Measurements from ENCODE around the gene C6orf118.

Gene C6orf118

DNA sequence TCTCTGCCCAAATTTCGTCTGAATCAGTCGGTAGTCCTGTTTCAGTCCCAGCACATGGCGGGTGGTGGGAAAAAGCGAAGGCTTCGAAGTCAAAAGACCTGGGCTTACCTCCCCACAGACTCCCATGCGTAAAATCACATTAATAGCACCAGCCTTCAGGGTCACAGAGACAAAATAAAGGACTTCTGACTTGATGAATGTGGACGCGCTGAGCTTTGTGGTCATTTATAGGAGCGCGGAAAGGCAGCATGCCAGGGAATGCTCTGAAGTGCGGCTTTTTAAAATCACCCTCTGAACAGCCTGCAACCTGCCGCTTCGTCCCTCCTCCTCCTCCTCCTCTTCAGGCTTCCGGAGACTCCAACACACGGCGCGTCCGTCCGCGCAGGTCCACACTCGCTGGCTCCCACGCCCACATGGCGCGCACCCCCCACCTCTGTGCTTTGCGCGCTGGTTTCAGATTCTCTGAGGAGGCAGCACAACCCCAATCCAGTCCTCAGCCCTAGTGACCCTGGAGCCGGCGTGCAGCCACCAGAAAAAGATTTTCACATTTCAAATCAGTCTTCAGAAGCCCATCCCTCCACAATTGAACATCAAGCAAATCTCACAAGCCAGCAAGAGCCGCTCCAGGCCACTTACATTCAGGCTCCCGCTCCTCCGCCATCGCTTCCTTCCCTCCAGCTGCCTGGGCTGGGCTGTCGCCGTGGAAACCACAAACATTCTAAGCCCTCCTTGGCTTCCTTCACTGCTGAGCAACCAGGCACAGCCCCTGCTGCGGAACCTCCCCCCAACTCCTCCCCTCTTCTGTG is at the start of gene C6orf118:
Gene C6orf118, minus strand, starts transcription at position 680 of the 806 bp plus-strand sequence. Its CDS starts 19 bp downstream, at position 661.
- no peak for DNase-seq (ENCODE audit: low read depth in 1 of 2, low spot score in 1 of 2)

- no peak for DNase-seq (ENCODE audit: low read depth in 1 of 2, low spot score in 1 of 2)
Observed at GRCh38 chr6:165345700-165346099, 36.3 kb upstream of the C6orf118 start.

DNA sequence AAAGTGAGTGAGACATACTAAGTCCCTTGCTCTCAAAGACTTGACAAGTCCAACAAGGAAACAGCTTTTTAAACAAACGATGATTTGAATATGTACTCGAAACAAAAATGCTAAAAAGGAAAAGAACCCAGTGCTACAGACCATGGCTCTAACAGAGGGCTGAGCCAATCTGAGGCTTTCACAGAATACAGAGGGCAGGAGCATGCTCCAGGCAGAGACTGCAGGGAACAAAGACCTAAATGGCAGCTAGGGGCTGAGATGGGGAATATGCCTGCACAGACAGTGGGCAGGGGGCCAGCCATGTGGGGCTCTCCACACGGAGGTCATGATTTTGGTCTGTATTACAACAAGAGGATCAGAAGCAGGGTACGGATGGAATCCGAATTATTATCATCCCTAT is 31.1 kb upstream of the C6orf118 start:
- no peak for DNase-seq (ENCODE audit: low read depth in 1 of 2, low spot score in 1 of 2)

DNA sequence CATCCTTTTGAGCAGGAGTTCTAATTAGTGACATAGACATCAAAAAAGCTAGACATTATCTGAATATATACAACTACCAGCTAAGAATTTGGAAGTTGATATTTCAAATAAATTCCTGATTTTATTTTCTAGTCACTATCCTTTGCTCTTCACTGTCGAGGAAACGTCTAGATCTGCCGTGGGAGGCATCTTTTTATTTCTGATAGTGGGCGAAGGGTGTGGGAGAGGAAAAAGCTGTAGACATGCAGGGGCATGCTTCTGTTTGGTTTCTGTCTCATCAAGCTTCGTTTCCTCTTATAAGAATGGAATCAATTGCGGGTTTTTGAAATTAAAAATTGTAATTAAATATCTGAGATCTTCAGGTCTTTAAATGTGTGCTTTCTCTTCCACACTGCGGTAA is 16.2 kb upstream of the C6orf118 start:
- DNase-seq (ENCODE audit: low read depth in 1 of 2, low spot score in 1 of 2): no peak

GRCh38 chr6:165321555-165322145 is 12.2 kb upstream of the C6orf118 start:
- DNase-seq (ENCODE audit: low read depth in 1 of 2, low spot score in 1 of 2): no peak

GRCh38 chr6:165321150-165321549 is 11.7 kb upstream of the C6orf118 start:
- DNase-seq (ENCODE audit: low read depth in 1 of 2, low spot score in 1 of 2): no peak

- DNase-seq (ENCODE audit: low read depth in 1 of 2, low spot score in 1 of 2): no peak
Observed at GRCh38 chr6:165317723-165318122, 8.3 kb upstream of the C6orf118 start.

DNA sequence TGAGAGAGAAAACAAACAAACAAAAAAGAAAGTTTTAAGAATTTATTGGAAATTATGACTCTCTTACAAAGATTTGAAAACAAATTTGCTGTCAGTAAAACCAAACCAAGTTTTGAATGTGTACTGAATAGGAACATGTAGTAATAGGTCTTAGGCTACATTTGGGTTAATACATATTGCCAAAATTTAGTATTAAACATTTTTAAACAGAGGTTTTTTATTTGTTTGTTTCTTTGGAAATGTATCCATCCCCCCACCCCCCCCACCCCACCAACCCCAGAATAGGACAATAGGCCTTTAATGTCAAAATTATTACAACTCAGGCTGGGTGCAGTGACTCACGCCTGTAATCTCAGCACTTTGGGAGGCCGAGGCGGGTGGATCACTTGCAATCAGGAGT is 2.5 kb downstream of the C6orf118 start:
- no peak for DNase-seq (ENCODE audit: low read depth in 1 of 2, low spot score in 1 of 2)

GRCh38 chr6:165301372-165302246 is 7.8 kb downstream of the C6orf118 start:
- DNase-seq (ENCODE audit: low read depth in 1 of 2, low spot score in 1 of 2): no peak

DNA sequence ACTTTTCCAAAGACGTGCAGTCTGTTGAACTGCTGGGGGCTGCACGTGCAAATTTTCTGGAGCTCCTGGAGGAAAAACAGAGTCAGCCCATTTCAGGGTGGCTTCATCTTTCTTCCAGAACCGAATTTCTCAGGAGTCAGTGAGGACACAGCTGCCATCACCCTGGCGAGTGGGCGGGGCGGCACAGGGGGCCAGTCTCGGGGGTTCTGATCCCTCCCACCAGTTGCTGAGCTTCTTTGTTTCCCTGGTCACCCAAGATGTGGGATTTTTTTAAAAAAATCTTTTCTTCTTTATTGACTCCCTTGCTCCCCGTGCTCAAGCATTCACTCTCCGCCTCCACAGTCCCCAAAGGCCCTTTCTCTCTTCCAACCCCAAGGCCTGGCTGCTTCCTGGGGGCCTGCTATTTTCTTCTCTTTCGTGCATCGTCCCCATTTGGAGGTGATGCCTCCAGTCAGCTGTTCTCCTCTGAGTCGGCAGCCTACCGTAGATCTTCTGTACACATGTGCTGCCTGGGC is 8.9 kb downstream of the C6orf118 start:
- no peak for DNase-seq (ENCODE audit: low read depth in 1 of 2, low spot score in 1 of 2)

- no peak for DNase-seq (ENCODE audit: low read depth in 1 of 2, low spot score in 1 of 2)
Observed at GRCh38 chr6:165298875-165299274, 10.5 kb downstream of the C6orf118 start.

GRCh38 chr6:165298402-165298801 is 11.0 kb downstream of the C6orf118 start:
- no peak for DNase-seq (ENCODE audit: low read depth in 1 of 2, low spot score in 1 of 2)

- no peak for DNase-seq (ENCODE audit: low read depth in 1 of 2, low spot score in 1 of 2)
Observed at GRCh38 chr6:165292657-165293056, 16.7 kb downstream of the C6orf118 start.

- no peak for DNase-seq (ENCODE audit: low read depth in 1 of 2, low spot score in 1 of 2)
Observed at GRCh38 chr6:165274611-165275010, 34.8 kb downstream of the C6orf118 start.

DNA sequence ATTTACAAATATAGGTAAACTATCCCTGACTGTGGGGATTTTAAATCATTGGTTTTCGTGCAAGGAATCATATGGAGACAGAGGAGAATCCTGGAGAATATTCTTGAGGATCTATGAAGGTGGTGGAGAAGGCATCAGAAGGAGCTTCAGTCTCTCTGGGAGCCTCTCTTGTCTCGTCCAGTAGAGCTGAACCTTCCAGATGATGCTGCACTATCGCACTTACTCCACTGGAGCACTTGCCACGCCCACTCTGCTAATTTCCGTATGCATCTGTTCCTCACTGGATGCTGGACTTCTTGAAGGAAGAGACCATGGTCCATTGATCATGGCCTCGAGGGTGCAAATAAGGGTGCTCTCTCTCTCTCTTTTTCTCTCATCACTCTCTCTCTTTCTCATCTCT is 36.8 kb downstream of the C6orf118 start:
- DNase-seq (ENCODE audit: low read depth in 1 of 2, low spot score in 1 of 2): no peak

DNA sequence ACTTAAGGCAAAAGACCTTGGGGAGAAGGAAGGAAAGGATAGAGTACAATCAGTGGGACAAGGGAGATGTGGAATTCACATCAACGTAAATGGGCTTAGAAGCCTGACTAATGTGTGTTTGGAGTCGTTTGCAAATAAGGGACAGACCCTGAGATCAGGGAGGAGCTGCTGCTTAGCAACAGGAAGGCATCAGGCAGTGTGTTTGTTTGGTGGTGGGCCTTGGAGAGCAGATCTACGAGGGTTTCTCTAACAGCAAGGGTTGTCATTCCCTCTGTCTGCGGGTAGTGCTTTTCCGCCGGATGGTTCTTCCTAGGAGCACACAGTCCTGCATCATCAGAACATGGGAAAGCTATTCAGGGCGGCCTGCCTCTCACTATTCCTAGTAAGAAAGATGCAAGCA is 40.4 kb downstream of the C6orf118 start:
- no peak for DNase-seq (ENCODE audit: low read depth in 1 of 2, low spot score in 1 of 2)

DNA sequence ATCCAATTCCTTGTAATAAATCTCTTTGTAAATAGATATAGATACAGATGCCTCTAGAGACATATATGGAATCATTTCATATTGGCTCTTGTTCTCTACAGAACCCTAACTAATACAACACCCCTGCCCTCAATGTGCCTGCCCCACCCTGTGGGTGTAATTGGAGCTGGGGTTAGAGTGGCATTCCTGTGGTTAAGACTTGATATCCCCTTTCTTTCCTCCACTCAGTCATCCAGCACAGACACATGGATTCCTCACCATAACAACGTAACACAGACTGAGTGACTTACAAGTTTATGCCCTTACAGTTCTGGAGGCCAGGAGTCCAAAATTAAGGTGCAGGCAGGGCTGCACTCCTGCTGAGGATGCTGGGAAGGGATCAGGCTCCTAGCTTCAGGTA is 42.8 kb downstream of the C6orf118 start:
- DNase-seq (ENCODE audit: low read depth in 1 of 2, low spot score in 1 of 2): no peak

GRCh38 chr6:165266191-165266590 is 43.2 kb downstream of the C6orf118 start:
- no peak for DNase-seq (ENCODE audit: low read depth in 1 of 2, low spot score in 1 of 2)

DNA sequence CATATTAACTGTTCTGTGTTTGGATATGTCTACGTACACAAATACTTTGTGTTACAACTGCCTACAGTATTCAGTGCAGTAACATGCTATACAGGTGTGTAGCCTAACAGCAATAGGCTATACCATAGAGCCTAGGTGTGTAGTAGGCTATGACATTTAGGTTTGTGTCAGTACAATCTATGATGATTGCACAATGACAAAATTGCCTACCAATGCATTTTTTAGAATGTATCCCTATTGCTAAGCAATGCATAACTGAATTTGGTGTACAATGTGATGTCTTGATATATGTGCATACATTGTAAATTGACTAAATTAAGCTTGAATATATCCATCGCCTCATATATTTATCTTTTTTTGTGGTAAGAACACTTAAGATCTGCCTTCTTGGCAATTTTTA is 48.9 kb downstream of the C6orf118 start:
- no peak for DNase-seq (ENCODE audit: low read depth in 1 of 2, low spot score in 1 of 2)

DNA sequence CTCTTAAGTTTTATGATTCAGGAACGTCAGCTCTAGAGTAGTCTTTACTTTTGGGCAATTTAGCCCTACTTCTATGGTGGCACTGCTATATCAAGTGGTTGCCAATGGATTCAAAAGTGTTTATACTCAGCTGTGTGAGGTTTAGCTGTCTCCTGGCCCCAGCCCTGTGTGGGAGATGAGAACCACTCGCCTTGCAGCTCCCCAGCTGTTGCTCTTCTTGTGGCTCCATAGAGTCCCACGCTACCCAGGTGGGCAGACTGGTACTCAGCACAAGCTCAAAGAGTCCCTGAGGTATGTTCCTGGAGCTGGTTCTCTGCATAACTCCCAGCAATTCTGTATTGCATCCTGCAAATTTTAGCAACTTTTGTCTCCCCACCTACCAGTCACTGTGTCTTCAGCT is 59.6 kb downstream of the C6orf118 start:
- DNase-seq (ENCODE audit: low read depth in 1 of 2, low spot score in 1 of 2): no peak

DNA sequence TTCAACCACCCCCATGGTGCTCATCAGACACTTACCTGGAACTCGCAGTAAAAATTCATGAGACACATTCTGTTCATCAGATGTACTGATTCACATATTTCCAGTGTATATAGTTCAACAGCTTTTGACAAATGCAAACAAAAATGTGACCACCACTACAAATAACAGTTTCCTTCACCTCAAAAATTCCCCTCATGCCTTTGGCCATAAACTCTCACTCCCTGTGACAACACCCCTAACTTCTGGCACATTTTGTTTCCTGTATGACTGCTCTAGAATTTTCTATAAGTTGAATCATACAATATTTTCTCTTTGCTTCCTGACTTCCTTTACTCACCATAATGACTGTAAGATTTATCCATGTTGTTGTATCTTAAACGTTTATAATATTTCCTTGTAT is 63.7 kb downstream of the C6orf118 start:
- DNase-seq (ENCODE audit: low read depth in 1 of 2, low spot score in 1 of 2): no peak

DNA sequence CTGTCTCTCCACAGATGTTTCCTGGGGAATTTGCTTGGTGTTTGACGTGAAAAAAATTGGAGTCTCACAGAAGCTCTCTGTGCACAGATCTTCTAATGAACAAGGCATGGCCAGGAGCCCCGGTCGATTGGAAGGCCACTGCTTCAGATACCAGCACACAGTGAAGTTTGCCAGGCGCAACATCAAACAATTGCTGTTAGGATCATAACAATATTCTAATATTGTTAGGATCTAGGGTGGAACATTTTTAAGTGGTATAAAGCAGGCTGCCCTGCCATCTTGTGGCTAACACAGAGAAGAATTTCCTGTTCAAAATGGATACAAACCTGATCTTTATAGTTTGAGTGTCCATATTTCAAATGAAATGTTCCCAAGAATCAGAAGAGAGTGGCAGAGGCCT is 64.1 kb downstream of the C6orf118 start:
- no peak for DNase-seq (ENCODE audit: low read depth in 1 of 2, low spot score in 1 of 2)

Measured in activated CD4-positive, alpha-beta T cell treated with anti-CD3 and anti-CD28 coated beads, Interleukin-2, amount 50 U/mL, for 24 hours (primary cell).